ENCODE results near the gene C6orf89. TPM values are rescaled to one million over a fixed set of nuclear protein-coding genes. Genes with fewer than 3 reads are reported as not detected.
"Not testable (repeated sequence)": the region's sequence is repeated elsewhere in the genome, so short reads cannot be mapped to it uniquely, and the experiment has no call there.

The C6orf89 gene
- total RNA-seq, 2 donors from 2014 or later: 13.9 to 16.8 TPM

GRCh38 chr6:36940027-36940426 lies 54.3 kb downstream of the C6orf89 start:
- Histone ChIP-seq H3K9ac (ENCODE audit: extremely low read depth, low read length, poor library complexity, severe bottlenecking) (no peak overlapping the region), H3K27me3 (ENCODE audit: control insufficient read depth, insufficient read depth, low read length, poor library complexity, severe bottlenecking) (no peaks in the 10 kb centered on the region), H3K4me1 (ENCODE audit: control insufficient read depth, insufficient read depth, low read length) (no peaks in the 10 kb centered on the region), H3K27ac (ENCODE audit: low read depth, low read length) (no peak overlapping the region), H3K9me3 (ENCODE audit: control insufficient read depth, low read length) (no peaks in the 10 kb centered on the region), H3K4me3 (ENCODE audit: low read length) (no peak overlapping the region), H3K36me3 (ENCODE audit: control insufficient read depth, insufficient read depth, low read length) (no peaks in the 10 kb centered on the region)
- Mint-ChIP-seq H3K27ac (no peak overlapping the region), H3K36me3 (ENCODE audit: low read depth) (peaks cover 2% of the 10 kb centered on the region), H3K9me3 (peaks cover 19% of the 10 kb centered on the region), H3K27me3 (ENCODE audit: insufficient read depth) (peaks cover 6% of the 10 kb centered on the region), H3K4me1 (no peaks in the 10 kb centered on the region), H3K4me3 (no peak overlapping the region)
- TF ChIP-seq CTCF (conservative IDR thresholded peaks at IDR 0.05): no peak
- no peak for DNase-seq
- 90 to 95% methylated on average over 6 to 10 of the region's 10 CpGs for WGBS, 2 experiments (ENCODE audit: insufficient coverage in 1 of 2, insufficient read length in 1 of 2)

GRCh38 chr6:36941561-36941960 lies 55.8 kb downstream of the C6orf89 start:
- H3K4me3 ChIP-seq (ENCODE audit: low read length); H3K36me3 ChIP-seq (ENCODE audit: control insufficient read depth, insufficient read depth, low read length); H3K4me1 ChIP-seq (ENCODE audit: control insufficient read depth, insufficient read depth, low read length); H3K27ac Mint-ChIP-seq; H3K27me3 Mint-ChIP-seq (ENCODE audit: insufficient read depth); H3K9ac ChIP-seq (ENCODE audit: extremely low read depth, low read length, poor library complexity, severe bottlenecking); H3K36me3 Mint-ChIP-seq (ENCODE audit: low read depth); H3K9me3 ChIP-seq (ENCODE audit: control insufficient read depth, low read length); H3K27ac ChIP-seq (ENCODE audit: low read depth, low read length); H3K4me1 Mint-ChIP-seq; H3K27me3 ChIP-seq (ENCODE audit: control insufficient read depth, insufficient read depth, low read length, poor library complexity, severe bottlenecking); DNase-seq; H3K4me3 Mint-ChIP-seq: not testable (repeated sequence)
- H3K9me3 Mint-ChIP-seq: peaks cover 19% of the 10 kb centered on the region
- 86 to 96% methylated on average over 2 to 37 of the region's 40 CpGs for WGBS, 2 experiments (ENCODE audit: insufficient coverage in 1 of 2, insufficient read length in 1 of 2)

GRCh38 chr6:36942329-36942728 lies 56.6 kb downstream of the C6orf89 start:
- H3K36me3 Mint-ChIP-seq (ENCODE audit: low read depth); H3K27ac ChIP-seq (ENCODE audit: low read depth, low read length); H3K9ac ChIP-seq (ENCODE audit: extremely low read depth, low read length, poor library complexity, severe bottlenecking); DNase-seq; H3K4me3 Mint-ChIP-seq; H3K9me3 ChIP-seq (ENCODE audit: control insufficient read depth, low read length); H3K4me1 ChIP-seq (ENCODE audit: control insufficient read depth, insufficient read depth, low read length); H3K27me3 ChIP-seq (ENCODE audit: control insufficient read depth, insufficient read depth, low read length, poor library complexity, severe bottlenecking); H3K36me3 ChIP-seq (ENCODE audit: control insufficient read depth, insufficient read depth, low read length); H3K4me3 ChIP-seq (ENCODE audit: low read length); H3K4me1 Mint-ChIP-seq; H3K27ac Mint-ChIP-seq; H3K27me3 Mint-ChIP-seq (ENCODE audit: insufficient read depth): not testable (repeated sequence)
- H3K9me3 Mint-ChIP-seq: peaks cover 19% of the 10 kb centered on the region
- no CpG with 5 or more reads among the region's 2 CpGs for WGBS, 2 experiments (ENCODE audit: insufficient coverage in 1 of 2, insufficient read length in 1 of 2)

- Mint-ChIP-seq H3K27ac (no peak overlapping the region), H3K4me1 (peaks cover 2% of the 10 kb centered on the region), H3K27me3 (ENCODE audit: insufficient read depth) (peaks cover 3% of the 10 kb centered on the region), H3K9me3 (peaks cover 19% of the 10 kb centered on the region), H3K4me3 (no peak overlapping the region), H3K36me3 (ENCODE audit: low read depth) (peaks cover 2% of the 10 kb centered on the region)
- no peaks in the 10 kb centered on the region for H3K27me3 ChIP-seq (ENCODE audit: control insufficient read depth, insufficient read depth, low read length, poor library complexity, severe bottlenecking)
- no peak overlapping the region for H3K4me3 ChIP-seq (ENCODE audit: low read length)
- no peak overlapping the region for H3K27ac ChIP-seq (ENCODE audit: low read depth, low read length)
- no peak overlapping the region for H3K9ac ChIP-seq (ENCODE audit: extremely low read depth, low read length, poor library complexity, severe bottlenecking)
- H3K4me1 ChIP-seq (ENCODE audit: control insufficient read depth, insufficient read depth, low read length): no peaks in the 10 kb centered on the region
- H3K36me3 ChIP-seq (ENCODE audit: control insufficient read depth, insufficient read depth, low read length): no peaks in the 10 kb centered on the region
- no peak for TF ChIP-seq CTCF (conservative IDR thresholded peaks at IDR 0.05)
- DNase-seq: peak; percentile 5
- H3K9me3 ChIP-seq (ENCODE audit: control insufficient read depth, low read length): no peaks in the 10 kb centered on the region
- WGBS, 2 experiments (ENCODE audit: insufficient coverage in 1 of 2, insufficient read length in 1 of 2): 83 to 90% methylated on average over 5 of the region's 5 CpGs
Measured at GRCh38 chr6:36944650-36945049, 58.9 kb downstream of the C6orf89 start.

Data from endodermal cell (in vitro differentiated cells).